Duodenal mucosa (tissue), 2 donors: Measurements from ENCODE around the gene GADL1.

Experiments
- H3K27ac ChIP-seq: one replicate; pipeline ENCODE4 v1.7.0; 2013; ENCODE audit warnings: low read depth, low read length
- H3K27me3 ChIP-seq, 2 donors: one replicate each; pipeline ENCODE4 v1.7.0; 2013; ENCODE audit warnings: low read length in 2 of 2, control low read depth in 1 of 2; ENCODE audit not compliant: insufficient read depth in 2 of 2, control insufficient read depth in 1 of 2
- H3K36me3 ChIP-seq, 2 donors: one replicate each; pipeline ENCODE4 v1.7.0; 2013; ENCODE audit warnings: low read length in 2 of 2, control low read depth in 1 of 2; ENCODE audit not compliant: insufficient read depth in 2 of 2, control insufficient read depth in 1 of 2
- H3K4me1 ChIP-seq, 2 donors: one replicate each; pipeline ENCODE4 v1.7.0; 2013; ENCODE audit warnings: low read length in 2 of 2, control low read depth in 1 of 2; ENCODE audit not compliant: insufficient read depth in 2 of 2, control insufficient read depth in 1 of 2
- H3K4me3 ChIP-seq, 2 donors: one replicate each; pipeline ENCODE4 v1.7.0; 2013; ENCODE audit warnings: low read length in 2 of 2, low read depth in 1 of 2
- H3K9ac ChIP-seq, 2 donors: one replicate each; pipeline ENCODE4 v1.7.0; 2013; ENCODE audit warnings: low read length in 2 of 2, low read depth in 1 of 2
- H3K9me3 ChIP-seq, 2 donors: one replicate each; pipeline ENCODE4 v1.7.0; 2013; ENCODE audit warnings: low read length in 2 of 2, control low read depth in 1 of 2; ENCODE audit not compliant: control insufficient read depth in 1 of 2

The GADL1 gene

DNA sequence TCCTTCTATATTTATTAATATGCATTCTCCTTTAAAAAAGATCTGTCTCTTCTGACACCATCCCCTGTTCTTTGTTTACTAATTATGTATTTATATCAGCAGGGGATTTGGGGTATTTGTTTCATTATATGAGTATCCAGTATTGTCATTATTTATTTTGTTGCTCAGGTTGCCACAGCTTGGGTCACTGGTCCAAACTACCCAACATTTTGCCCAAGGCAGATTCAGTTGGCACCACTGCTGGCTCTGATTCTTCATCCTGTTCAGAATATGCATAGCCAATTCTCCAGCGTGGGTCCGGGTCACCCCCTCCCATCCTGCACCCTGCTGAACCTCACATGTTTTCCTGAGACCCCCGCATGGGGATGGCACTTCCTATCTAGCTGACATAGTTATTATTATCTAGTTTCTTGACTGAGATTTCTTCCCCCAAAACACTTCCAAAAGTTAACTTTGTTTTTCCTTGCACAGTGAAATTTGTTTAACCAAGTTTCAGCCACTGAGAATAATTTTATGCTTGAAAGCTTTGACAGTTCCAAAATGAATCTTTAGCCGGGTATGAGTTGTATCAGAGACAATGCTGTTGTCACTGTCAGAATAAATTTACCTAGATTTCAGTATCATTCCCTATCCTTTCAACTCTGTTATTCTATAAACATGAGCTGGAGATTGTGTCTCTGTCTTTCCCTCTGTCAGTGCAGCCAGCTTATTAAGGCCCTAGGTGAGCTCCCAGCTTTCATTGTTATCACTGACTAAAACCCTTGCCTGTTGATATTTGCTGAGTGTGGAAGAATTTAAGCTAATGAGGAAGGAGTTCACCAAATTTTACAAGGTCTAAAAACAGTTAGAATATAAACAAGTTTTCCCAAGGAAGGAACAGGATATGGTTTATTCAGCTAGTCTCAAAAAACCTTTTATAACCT, 217.8 kb downstream of the GADL1 start:
- Histone ChIP-seq H3K27ac (no peak overlapping the region), H3K9ac (no peak overlapping the region), H3K4me1 (peaks cover 9% of the 10 kb centered on the region in 2 donors), H3K9me3 (no peaks in the 10 kb centered on the region), H3K4me3 (no peak overlapping the region), H3K27me3 (no peaks in the 10 kb centered on the region), H3K36me3 (peaks cover 42 to 56% of the 10 kb centered on the region in 2 donors)
